H1 (cell line): ENCODE measurements around the gene TPT1. TPM values are rescaled to one million over a fixed set of nuclear protein-coding genes. Genes with fewer than 3 reads are reported as not detected.

ENCODE experiments used
- CTCF ChIA-PET: fragments of 300-600 bp; sonication (Branson Sonifier 250); formaldehyde crosslinking; loops from one replicate; lab custom pipeline; 2021; ENCODE audit not compliant: partially characterized antibody; lab: Charles Lee
- POLR2A ChIA-PET: fragments of 300-600 bp; sonication (Branson Sonifier 250); formaldehyde crosslinking; loops from one replicate; lab custom pipeline; 2021; ENCODE audit warnings: inconsistent platforms; ENCODE audit not compliant: partially characterized antibody; lab: Charles Lee
- DNase-seq, 2 experiments: peaks; one replicate each; pipeline versions ENCODE4 v3.0.0 to v3.0.0-alpha.2; 2010 to 2022; ENCODE audit warnings: low spot score in 2 of 2, low read depth in 1 of 2, mixed read lengths in 1 of 2
- FAIRE-seq: peaks from 2 replicates; lab custom pipeline; 2011; peaks lifted over from hg19 to GRCh38; lab: Jason Lieb, UNC
- H2AFZ ChIP-seq: 2 replicates; pipeline ENCODE4 v1.8.1; 2012; ENCODE audit warnings: low read length, inconsistent platforms
- H2AK5ac ChIP-seq: 2 replicates; pipeline ENCODE4 v1.6.1; 2013; ENCODE audit warnings: low read depth, low read length
- H2BK120ac ChIP-seq: replicated peaks from 2 replicates; pipeline ENCODE3; 2013; ENCODE audit warnings: low read depth, low read length, inconsistent platforms
- H2BK12ac ChIP-seq: 2 replicates; pipeline ENCODE4 v1.6.1; 2013; ENCODE audit warnings: low read depth, low read length
- H2BK15ac ChIP-seq: 2 replicates; pipeline ENCODE4 v1.6.1; 2013; ENCODE audit warnings: low read length
- H2BK20ac ChIP-seq: 2 replicates; pipeline ENCODE4 v1.6.1; 2013; ENCODE audit warnings: low read length
- H2BK5ac ChIP-seq: 2 replicates; pipeline ENCODE4 v1.6.1; 2013; ENCODE audit warnings: low read depth, low read length
- H3K14ac ChIP-seq: 2 replicates; pipeline ENCODE4 v1.6.1; 2013; ENCODE audit warnings: inconsistent platforms; ENCODE audit not compliant: insufficient read length
- H3K18ac ChIP-seq: 2 replicates; pipeline ENCODE4 v1.6.1; 2013; ENCODE audit warnings: low read length; ENCODE audit errors: extremely low read depth
- H3K23ac ChIP-seq: 2 replicates; pipeline ENCODE4 v1.6.1; 2013; ENCODE audit warnings: inconsistent platforms; ENCODE audit not compliant: insufficient read length
- H3K23me2 ChIP-seq: 2 replicates; pipeline ENCODE4 v1.6.1; 2013; ENCODE audit warnings: low read depth, low read length
- H3K27ac ChIP-seq: 2 replicates; pipeline ENCODE4 v1.6.1; 2011; ENCODE audit warnings: low read depth, low read length, inconsistent platforms
- H3K27me3 ChIP-seq, 4 experiments: replicated peaks in 1 of 4; 1 replicate in 1 of 4; 2 replicates in 3 of 4; pipeline versions ENCODE4 v1.6.1 to v1.8.1; 2011 to 2013; ENCODE audit warnings: low read length in 3 of 4, mild to moderate bottlenecking in 3 of 4, inconsistent platforms in 2 of 4, mixed read lengths in 2 of 4, moderate library complexity in 1 of 4; ENCODE audit not compliant: control insufficient read depth in 3 of 4, insufficient read depth in 3 of 4; ENCODE audit errors: extremely low read depth in 1 of 4
- H3K36me3 ChIP-seq, 4 experiments: 2 replicates each; pipeline versions ENCODE4 v1.6.1 to v1.8.1; 2011 to 2013; ENCODE audit warnings: mild to moderate bottlenecking in 4 of 4, low read length in 3 of 4, moderate library complexity in 2 of 4, control low read depth in 1 of 4, inconsistent platforms in 1 of 4; ENCODE audit not compliant: insufficient read depth in 4 of 4, control insufficient read depth in 2 of 4
- H3K4ac ChIP-seq: replicated peaks from 2 replicates; pipeline ENCODE3; 2013; ENCODE audit warnings: low read length, low read depth, mixed read lengths, inconsistent platforms; ENCODE audit not compliant: insufficient read length
- H3K4me1 ChIP-seq, 4 experiments: replicated peaks in 1 of 4; 1 replicate in 1 of 4; 2 replicates in 3 of 4; pipeline versions ENCODE4 v1.6.1 to v1.8.1; 2011 to 2013; ENCODE audit warnings: low read length in 3 of 4, inconsistent platforms in 2 of 4, mixed read lengths in 1 of 4; ENCODE audit not compliant: insufficient read depth in 4 of 4, control insufficient read depth in 3 of 4
- H3K4me2 ChIP-seq, 2 experiments: 2 replicates each; pipeline versions ENCODE4 v1.6.1 to v1.8.1; 2011 to 2013; ENCODE audit warnings: low read depth in 2 of 2, low read length in 2 of 2, control low read depth in 1 of 2, inconsistent platforms in 1 of 2, mild to moderate bottlenecking in 1 of 2; ENCODE audit not compliant: insufficient read depth in 1 of 2
- H3K4me3 ChIP-seq, 4 experiments: fragments of 200-600, 300-600 bp in 1 of 4; sonication (generic), shearing (Covaris generic), sonication (Bioruptor Twin) in 1 of 4; 2 replicates each; pipeline versions ENCODE4 v1.5.1 to v1.8.1; 2011 to 2016; ENCODE audit warnings: low read length in 4 of 4, low read depth in 3 of 4, control low read depth in 2 of 4, inconsistent platforms in 2 of 4, mild to moderate bottlenecking in 2 of 4, mixed read lengths in 1 of 4, moderate library complexity in 1 of 4; ENCODE audit not compliant: insufficient read depth in 2 of 4; ENCODE audit errors: extremely low read depth in 1 of 4
- H3K56ac ChIP-seq: replicated peaks from 2 replicates; pipeline ENCODE3; 2013; ENCODE audit warnings: low read depth, mild to moderate bottlenecking, mixed read lengths, low read length, inconsistent platforms; ENCODE audit not compliant: insufficient read length
- H3K79me1 ChIP-seq: 2 replicates; pipeline ENCODE4 v1.6.1; 2013; ENCODE audit warnings: low read depth, low read length, control low read depth
- H3K79me2 ChIP-seq, 2 experiments: 2 replicates each; pipeline versions ENCODE4 v1.6.1 to v1.8.1; 2012 to 2013; ENCODE audit warnings: low read length in 2 of 2, mild to moderate bottlenecking in 2 of 2, inconsistent platforms in 1 of 2; ENCODE audit not compliant: insufficient read depth in 2 of 2, control insufficient read depth in 1 of 2
- H3K9ac ChIP-seq, 4 experiments: replicated peaks in 1 of 4; 1 replicate in 1 of 4; 2 replicates in 3 of 4; pipeline versions ENCODE4 v1.6.1 to v1.8.1; 2011 to 2013; ENCODE audit warnings: low read depth in 3 of 4, low read length in 3 of 4, control low read depth in 2 of 4, mild to moderate bottlenecking in 2 of 4, moderate library complexity in 2 of 4, inconsistent platforms in 1 of 4; ENCODE audit errors: extremely low read depth in 1 of 4
- H3K9me3 ChIP-seq, 2 experiments: 2 replicates each; pipeline versions ENCODE4 v1.6.1 to v1.8.1; 2012 to 2013; ENCODE audit warnings: mild to moderate bottlenecking in 2 of 2, moderate library complexity in 2 of 2, control low read depth in 1 of 2, inconsistent platforms in 1 of 2, low read depth in 1 of 2, low read length in 1 of 2, mixed read lengths in 1 of 2; ENCODE audit not compliant: insufficient read depth in 2 of 2
- H4K20me1 ChIP-seq, 2 experiments: replicated peaks in 1 of 2; 2 replicates each; pipeline versions ENCODE3 to v1.8.1; 2011 to 2013; ENCODE audit warnings: inconsistent platforms in 2 of 2, low read length in 2 of 2, mild to moderate bottlenecking in 1 of 2; ENCODE audit not compliant: insufficient read depth in 2 of 2, control insufficient read depth in 1 of 2
- H4K5ac ChIP-seq: 2 replicates; pipeline ENCODE4 v1.6.1; 2013; ENCODE audit warnings: low read length, low read depth, mixed read lengths, inconsistent platforms; ENCODE audit not compliant: insufficient read length
- H4K8ac ChIP-seq: 2 replicates; pipeline ENCODE4 v1.8.0; 2013; ENCODE audit warnings: mild to moderate bottlenecking, moderate library complexity, low read length, inconsistent platforms; ENCODE audit not compliant: insufficient read depth; ENCODE audit errors: extremely low read depth
- H4K91ac ChIP-seq: replicated peaks from 2 replicates; pipeline ENCODE3; 2013; ENCODE audit warnings: low read length, mixed read lengths, inconsistent platforms; ENCODE audit not compliant: insufficient read length
- BRCA1 ChIP-seq: IDR thresholded peaks from 2 replicates; pipeline ENCODE4 v1.6.1; 2012; ENCODE audit warnings: low read depth, low read length, improper control_type of control experiment
- E2F6 ChIP-seq: IDR thresholded peaks from 2 replicates; pipeline ENCODE4 v1.6.1; 2012; ENCODE audit warnings: inconsistent platforms
- EZH2 ChIP-seq: fragments of 200-600 bp; sonication (generic); IDR thresholded peaks from 2 replicates; pipeline ENCODE4 v1.7.1; 2012; ENCODE audit warnings: low read depth, mild to moderate bottlenecking, moderate library complexity, low read length, inconsistent platforms; ENCODE audit not compliant: severe bottlenecking
- KDM5A ChIP-seq: fragments of 200-600 bp; IDR thresholded peaks from 2 replicates; pipeline ENCODE4 v1.7.1; 2012; ENCODE audit warnings: mild to moderate bottlenecking, low read length, inconsistent platforms, mixed read lengths
- POLR2A ChIP-seq, 2 experiments: IDR thresholded peaks; 1 replicate in 1 of 2; 2 replicates in 1 of 2; pipeline ENCODE4 v1.6.1; 2011; ENCODE audit warnings: low read depth in 2 of 2, low read length in 2 of 2, mild to moderate bottlenecking in 2 of 2; ENCODE audit errors: control extremely low read depth in 1 of 2
- POLR2AphosphoS5 ChIP-seq: IDR thresholded peaks from 2 replicates; pipeline ENCODE4 v1.6.1; 2011; ENCODE audit warnings: low read depth, low read length
- SAP30 ChIP-seq: fragments of 300-600 bp; sonication (generic); IDR thresholded peaks from 2 replicates; pipeline ENCODE4 v1.7.1; 2012; ENCODE audit warnings: low read length, moderate library complexity, mild to moderate bottlenecking, inconsistent platforms; ENCODE audit not compliant: insufficient read depth, insufficient replicate concordance
- TCF12 ChIP-seq: IDR thresholded peaks from 2 replicates; pipeline ENCODE4 v1.6.1; 2011; ENCODE audit warnings: low read depth, mild to moderate bottlenecking, low read length
- USF2 ChIP-seq: IDR thresholded peaks from 2 replicates; pipeline ENCODE4 v1.6.1; 2011; ENCODE audit warnings: low read length, improper control_type of control experiment
- WGBS, 2 experiments: shearing (Covaris generic) in 1 of 2; methylation state at CpG; one replicate each; pipeline versions ENCODE4 v1.1.6 to v1.1.7; 2013 to 2015; ENCODE audit warnings: low lambda C conversion rate in 2 of 2, mixed read lengths in 2 of 2, inconsistent platforms in 1 of 2, low coverage in 1 of 2, missing lambda C conversion rate in 1 of 2; ENCODE audit not compliant: insufficient replicate concordance in 2 of 2, insufficient coverage in 1 of 2, insufficient read length in 1 of 2; ENCODE audit errors: extremely low coverage in 1 of 2, missing lambda C conversion rate in 1 of 2; 5-methylcytosine and 5-hydroxymethylcytosine counted together
- polyA plus RNA-seq, 7 experiments: library from polyadenylated mRNA; depleted of rRNA in 3 of 7; stranded (reverse) in 5 of 7; unstranded in 2 of 7; fragments of >200 nt in 5 of 7; fragments of 200-250 nt in 2 of 7; gene quantifications; 1 replicate in 5 of 7; 2 replicates in 1 of 7; 4 replicates in 1 of 7; pipeline versions ENCODE4 v1.2.1 to v1.2.3, GENCODE V29; 2011 to 2013; ENCODE audit warnings: missing spikeins in 2 of 7, mixed read lengths in 2 of 7
- total RNA-seq: library from RNA; stranded (reverse); fragmentation: NEBNext Ultra II Directional; extraction: Animal tissue kit (Norgen Biotek cat#: 25700); gene quantifications from 2 replicates; pipeline ENCODE4 v1.2.1, GENCODE V29; 2021

TPT1 gene
- total and polyA plus RNA-seq, 2 of the 8 experiments (the other 6 are each of a cell fraction or from before 2014, with no cell fraction given), result 2,245 to 2,279 TPM

- Histone ChIP-seq H3K18ac (no peak overlapping the region), H3K27ac (no peak overlapping the region), H3K9me3 (no peaks in the 10 kb centered on the region), H4K91ac (no peak overlapping the region), H4K5ac (no peak overlapping the region), H3K4ac (no peak overlapping the region), H2BK12ac (no peak overlapping the region), H2AFZ (no peak overlapping the region), H3K36me3 (peaks cover 33 to 52% (median 40%) of the 10 kb centered on the region in 4 experiments), H2BK15ac (no peak overlapping the region), H3K56ac (peak overlapping the region; percentile 62), H3K9ac (no peak overlapping the region; a peak in 1 of 7 replicates), H2BK120ac (no peak overlapping the region), H3K79me2 (peaks cover 0 to 20% of the 10 kb centered on the region in 2 experiments; a peak in 2 of 4 replicates), H3K27me3 (no peaks in the 10 kb centered on the region), H3K14ac (no peak overlapping the region), H2AK5ac (no peak overlapping the region), H4K8ac (no peak overlapping the region; the same call in 1 of the 2 replicates), H2BK20ac (no peak overlapping the region), H3K4me3 (no peak overlapping the region), H2BK5ac (no peak overlapping the region), H4K20me1 (peaks cover 17 to 18% of the 10 kb centered on the region in 2 experiments), H3K4me1 (peaks cover 0 to 6% (median 2%) of the 10 kb centered on the region in 4 experiments; a peak in 5 of 7 replicates), H3K23ac (no peak overlapping the region), H3K23me2 (peaks cover 3% of the 10 kb centered on the region; the same call in 1 of the 2 replicates), H3K79me1 (0 out of 2 replicates have a peak, but pooled peaks cover 3% of the 10 kb centered on the region), H3K4me2 (no peak overlapping the region)
- ChIA-PET POLR2A (interaction anchor here (0.6 to 16.2 kb wide), 13 partner anchors 10 to 279 kb away, joined by 3 to 319 read pairs (median 3); no protein-coding TSS in a partner anchor), CTCF (interaction anchor here (0.6 kb wide), 1 partner anchor 286 kb away, joined by 3 read pairs; no protein-coding TSS in a partner anchor)
- FAIRE-seq (no peak), DNase-seq (no peak)
- 80 to 100% methylated on average over 2 to 7 of the region's 7 CpGs for WGBS, 2 experiments
- TF ChIP-seq TCF12, result no peak
- no peak for TF ChIP-seq EZH2
- TF ChIP-seq E2F6, result no peak
- 0 out of 2 replicates have a peak, but pooled peaks have one; percentile 3 for TF ChIP-seq USF2
- no peak for TF ChIP-seq BRCA1
- TF ChIP-seq SAP30, result no peak
- TF ChIP-seq POLR2AphosphoS5, result peak; percentile 87
- no peak for TF ChIP-seq KDM5A
- TF ChIP-seq POLR2A (IDR thresholded peaks at IDR 0.05; ENCODE audit: control extremely low read depth in 1 of 2, low read depth in 2 of 2, low read length in 2 of 2), result peak; percentile 30 to 51; a peak in 2 of 3 replicates
Observed at GRCh38 chr13:45333977-45334922, 6.7 kb downstream of the TPT1 start.
